ENCODE measurements around the gene RAC3.

Gene RAC3

DNA sequence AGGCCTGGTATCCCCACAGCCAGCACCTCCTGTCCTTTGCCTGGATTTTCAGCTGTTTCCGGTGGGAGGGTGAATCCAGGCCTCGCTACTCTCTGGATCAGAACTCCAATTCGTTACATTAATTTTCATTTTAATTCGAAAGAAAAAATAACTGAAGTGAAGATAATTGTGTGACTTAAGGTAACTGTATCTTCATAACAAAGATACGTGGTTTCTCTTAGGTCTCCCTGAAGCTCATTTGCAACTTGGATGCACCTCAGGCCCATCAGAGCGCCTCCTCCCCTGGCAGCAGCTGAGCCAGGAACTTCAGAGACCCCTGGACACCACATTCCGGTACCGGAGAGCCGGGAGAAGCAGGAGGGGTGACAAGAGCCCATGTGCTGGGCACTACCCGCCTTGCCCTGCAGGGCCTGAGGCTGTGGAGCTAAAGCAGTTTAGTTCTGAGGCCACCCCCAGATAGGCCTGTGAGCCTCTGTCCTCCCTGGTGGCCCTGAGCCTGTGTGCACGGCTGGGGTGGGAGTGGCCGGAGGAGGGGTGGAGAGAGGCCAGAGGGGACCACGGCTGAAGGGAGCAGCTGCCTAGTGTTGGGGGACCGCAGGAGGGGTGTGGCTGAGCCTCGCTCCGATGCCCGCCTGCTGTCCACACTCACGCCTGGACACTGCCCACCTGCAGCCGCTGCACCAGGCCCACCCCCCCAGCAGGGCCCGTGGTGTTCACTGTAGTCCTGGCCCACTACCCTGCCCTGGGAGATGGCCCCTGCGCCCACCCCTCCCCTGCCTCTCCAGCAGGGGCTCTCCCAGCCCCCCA lies 45.5 kb downstream of the RAC3 start:
- DNase-seq (ENCODE audit: low read depth): no peak

DNA sequence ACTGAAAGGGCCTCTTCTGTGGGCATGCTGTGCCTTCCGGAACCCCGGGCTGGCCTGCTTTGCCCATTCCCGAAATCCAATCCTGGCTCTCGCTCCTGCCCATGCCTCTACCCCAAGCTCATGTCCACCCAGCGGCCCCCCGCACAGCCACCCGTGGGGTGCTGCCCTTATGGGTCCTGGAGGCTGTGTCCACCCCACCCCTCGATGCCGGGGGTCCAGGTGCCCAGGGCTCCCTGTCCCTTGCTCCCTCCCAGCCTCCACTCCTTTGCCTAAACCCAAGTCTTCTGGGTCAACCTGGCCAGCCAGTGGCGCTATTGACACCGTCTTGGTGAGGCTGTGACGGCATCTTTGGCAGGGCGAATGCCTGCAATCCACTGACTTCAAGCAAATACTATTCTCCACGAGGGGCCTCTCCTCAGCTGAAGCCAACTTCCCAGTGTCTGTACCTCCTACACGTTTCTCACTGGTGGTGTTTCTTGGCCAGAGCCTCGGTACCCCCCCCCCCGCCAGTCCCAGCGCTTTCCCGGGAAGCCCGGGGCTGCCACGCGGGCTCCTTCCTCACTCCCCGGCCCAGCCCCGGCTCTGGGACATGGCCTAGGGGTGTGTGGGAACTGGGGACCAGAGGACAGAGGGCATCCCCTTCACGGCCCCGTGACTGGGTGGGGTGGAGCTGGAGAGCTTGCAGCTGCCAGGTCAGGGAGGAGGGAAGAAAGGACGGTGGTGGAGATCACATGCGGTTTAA lies 46.3 kb downstream of the RAC3 start:
- DNase-seq (ENCODE audit: low read depth): no peak

DNA sequence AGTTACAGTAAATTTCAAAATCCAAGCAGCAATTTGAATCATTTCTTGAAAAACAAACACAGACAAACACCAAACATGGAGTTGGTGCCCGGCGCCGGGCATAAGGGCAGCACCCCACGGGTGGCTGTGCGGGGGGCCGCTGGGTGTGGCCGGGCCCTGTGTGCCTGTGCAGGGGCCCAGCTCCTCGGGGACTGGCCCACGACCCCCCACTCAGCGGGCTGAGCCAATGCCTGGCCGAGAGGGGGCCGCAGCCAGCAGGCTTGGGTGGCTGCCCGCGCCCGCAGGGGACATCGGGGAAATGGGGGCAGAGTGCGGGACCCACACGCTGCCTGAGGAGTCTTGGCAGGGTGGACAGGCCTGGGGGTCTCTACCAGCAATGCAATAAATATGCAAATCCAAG lies 47.0 kb downstream of the RAC3 start:
- no peak for DNase-seq (ENCODE audit: low read depth)

DNA sequence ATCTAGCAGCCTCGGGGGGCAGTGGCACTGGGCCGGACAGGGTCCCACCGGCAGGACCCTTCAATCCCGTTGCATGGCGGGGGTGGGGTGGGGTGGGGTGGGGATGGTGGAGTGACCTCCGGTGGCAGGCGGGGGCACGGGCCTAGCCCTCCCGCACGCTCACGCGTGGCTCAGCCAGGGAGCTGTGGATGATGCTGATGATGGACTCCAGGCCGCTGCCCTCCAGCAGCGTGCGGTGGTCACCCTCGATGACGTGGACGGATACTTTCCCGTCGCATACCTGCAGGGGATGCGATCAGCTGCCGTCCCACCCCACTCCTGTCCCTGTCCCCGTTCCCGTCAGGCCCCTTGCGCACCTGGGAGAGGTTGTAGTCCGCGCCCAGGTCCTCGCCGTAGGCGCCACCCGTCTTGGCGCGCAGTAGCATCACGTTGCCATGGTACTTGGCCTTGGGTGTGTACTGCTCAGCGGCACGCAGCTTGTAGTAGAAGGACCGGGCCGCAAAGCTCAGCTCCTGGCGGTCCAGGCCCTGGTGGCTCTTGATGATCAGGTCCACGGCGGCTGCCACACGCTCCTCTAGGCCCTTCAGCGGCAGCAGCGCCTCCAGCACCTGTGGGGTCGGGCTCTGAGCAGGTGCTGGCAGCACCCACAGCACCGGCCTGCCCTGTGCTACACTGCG lies 47.7 kb downstream of the RAC3 start:
- no peak for DNase-seq (ENCODE audit: low read depth)

DNA sequence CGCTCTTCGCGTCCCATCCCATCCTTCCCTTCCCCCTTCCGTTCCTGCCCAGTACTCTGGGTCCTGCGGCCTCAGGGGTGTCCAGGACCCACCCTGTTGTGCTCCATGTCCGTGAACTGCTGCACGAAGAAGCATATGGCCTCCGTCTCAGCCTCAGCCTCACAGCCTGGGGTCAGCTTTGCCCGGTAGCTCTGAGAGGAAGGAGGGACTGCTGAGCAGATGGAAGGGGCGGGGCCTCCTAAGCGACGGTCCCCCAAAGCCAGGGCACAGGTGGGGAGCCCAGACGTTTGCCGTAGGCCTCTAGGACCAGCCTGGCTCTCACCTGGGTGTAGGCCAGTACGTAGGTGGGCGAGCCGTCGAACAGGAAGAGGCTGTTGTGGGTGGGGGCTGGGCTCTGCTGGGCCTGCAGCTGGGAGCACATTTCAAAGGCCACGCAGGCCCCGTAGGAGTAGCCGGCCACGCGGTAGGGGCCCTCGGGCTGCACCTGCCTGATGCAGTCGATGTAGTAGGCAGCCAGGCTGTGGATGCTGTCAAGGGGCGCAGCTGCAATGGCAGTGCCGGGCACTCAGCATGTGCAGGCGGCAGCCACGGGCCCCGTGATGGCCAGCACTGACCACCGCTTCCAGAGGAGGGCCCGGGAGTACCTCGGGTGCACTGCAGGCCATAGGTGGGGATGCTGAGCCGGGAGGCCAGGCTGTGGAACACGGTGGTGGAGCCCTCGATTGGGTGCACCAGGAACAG lies 48.7 kb downstream of the RAC3 start:
- DNase-seq (ENCODE audit: low read depth): no peak

DNA sequence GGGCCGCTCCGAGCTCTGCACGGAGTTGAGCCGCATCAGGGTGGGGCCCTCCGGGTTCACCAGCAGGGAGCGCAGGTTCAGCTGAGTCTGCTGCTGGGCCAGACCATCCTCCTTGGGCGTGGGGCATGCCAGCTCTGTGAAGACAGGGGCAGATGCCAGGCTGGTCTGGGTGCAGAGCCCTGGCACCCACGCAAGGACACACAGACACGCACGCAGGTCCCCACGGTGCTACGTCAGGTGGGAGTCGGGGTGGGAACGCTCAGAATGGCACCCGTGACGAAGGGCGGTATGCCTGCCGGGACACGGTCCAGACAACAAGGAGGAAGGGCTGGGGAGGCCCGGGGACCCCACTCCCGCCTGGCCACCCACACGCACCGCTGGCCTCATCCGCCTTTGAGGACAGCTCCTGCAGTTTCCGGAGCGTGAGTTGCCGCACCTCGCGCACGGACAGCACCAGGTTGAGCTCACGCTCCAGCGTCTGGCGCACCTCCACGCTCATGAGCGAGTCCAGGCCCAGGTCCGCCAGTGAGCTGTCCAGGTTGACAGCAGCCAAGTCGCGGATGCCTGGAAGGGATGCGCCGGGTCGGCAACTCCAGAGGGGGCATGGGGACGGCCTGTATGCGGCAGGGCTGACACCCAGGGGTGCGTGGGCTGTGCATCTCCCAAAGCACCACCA lies 49.4 kb downstream of the RAC3 start:
- no peak for DNase-seq (ENCODE audit: low read depth)

DNA sequence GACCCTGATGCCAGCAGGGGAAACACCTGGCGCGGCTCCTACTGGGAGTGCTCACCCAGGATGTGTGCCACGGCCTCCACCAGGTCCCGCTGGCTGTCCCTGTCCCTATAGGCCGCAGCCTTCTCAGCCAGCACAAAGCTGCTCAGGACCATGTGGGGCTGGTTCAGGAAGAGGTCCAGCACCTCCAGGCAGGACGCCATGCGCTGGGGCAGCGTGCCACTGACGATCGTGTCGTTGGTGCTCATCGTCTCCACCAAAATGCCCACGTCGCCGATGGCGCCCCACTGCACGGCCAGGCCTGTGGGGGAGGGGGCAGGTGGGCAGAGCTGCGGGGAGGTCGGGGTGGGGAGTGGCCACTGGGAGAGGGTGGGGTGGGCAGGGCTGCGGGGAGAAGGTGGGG lies 50.1 kb downstream of the RAC3 start:
- DNase-seq (ENCODE audit: low read depth): no peak

DNA sequence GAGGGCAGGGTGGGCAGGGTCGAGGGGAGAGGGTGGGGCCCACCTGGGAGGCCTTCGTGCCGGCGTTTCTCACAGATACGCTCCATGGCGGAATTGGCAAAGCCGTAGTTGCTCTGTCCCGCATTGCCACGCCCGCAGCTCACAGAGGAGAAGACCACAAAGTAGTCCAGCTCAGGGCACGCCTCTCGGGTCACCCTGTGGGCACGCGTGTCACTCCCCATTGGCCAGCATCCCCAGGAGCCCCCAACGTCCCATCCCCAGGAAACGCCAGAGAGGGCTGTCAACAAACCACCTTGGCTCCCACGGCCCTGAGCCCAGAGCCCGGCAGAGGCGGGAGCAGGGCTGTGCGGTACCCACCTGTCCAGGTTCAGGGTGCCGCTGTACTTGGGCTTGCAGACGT lies 50.5 kb downstream of the RAC3 start:
- no peak for DNase-seq (ENCODE audit: low read depth)

DNA sequence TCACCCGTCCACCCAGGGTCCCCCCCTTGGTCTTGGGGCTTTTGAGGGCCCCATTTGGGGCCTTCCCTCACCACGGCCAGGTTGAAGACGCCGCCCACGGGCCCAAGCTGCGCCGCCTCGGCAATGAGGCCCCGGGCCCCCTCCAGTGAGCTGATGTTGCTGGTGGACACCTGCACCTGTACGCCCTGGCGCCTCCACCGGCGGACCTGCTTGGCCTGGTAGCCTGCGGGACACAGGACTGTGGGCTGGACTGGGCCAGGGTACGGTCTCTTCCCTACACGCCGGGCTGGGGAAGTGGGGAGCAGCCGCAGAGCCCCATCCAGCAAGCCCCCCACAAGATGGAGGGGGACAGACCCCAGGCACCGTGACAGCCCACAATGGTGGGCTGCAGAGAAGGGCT lies 51.0 kb downstream of the RAC3 start:
- DNase-seq (ENCODE audit: low read depth): no peak

DNA sequence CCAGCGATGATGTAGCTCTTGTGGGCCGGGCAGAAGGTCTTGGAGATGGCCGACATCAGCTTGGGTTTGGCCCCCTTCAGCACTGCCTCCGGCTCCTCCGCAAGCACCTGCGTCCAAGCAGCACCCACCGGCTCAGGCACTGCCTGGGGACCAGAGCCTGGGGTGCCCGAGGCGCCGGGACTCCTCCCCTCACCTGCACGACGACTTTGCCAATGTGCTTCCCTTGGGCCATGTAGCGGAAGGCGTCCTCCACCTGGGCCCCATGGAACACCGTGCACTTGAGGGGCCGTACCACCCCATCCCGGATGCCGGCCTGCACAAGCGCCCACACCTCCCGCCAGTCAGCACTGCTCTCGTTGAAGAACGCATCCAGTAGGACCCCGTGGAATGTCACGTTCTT lies 51.5 kb downstream of the RAC3 start:
- DNase-seq (ENCODE audit: low read depth): no peak
